ENCODE results near the gene CEP131. TPM values are rescaled to one million over a fixed set of nuclear protein-coding genes. Genes with fewer than 3 reads are reported as not detected.

Gene CEP131
- total and polyA plus RNA-seq, 2 of the 4 experiments (the other 2 are of a cell fraction) = 4.8 to 9.6 TPM

DNA sequence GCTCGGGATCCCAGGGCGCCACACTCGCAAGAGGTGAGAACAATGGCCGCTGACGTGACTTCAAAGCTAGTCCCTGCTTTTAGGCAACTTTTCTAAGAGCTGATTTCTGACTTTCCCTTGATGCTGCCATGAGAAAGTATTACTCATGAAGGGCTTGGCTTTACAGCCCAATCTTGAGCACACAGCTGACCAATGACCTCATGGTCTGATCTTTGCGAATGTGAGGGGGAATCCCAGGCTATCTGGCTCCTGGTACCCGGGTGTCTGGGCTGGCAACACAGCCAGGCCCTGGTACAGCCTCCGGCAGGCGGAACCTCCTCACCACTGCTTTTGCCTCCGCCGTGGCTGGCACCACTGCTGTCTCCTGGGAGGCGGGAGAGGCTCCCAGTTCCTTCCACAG lies 33.9 kb upstream of the CEP131 start:
- Histone ChIP-seq H3K79me1 (ENCODE audit: low read depth in 1 of 2, low read length in 2 of 2) (peaks cover 9 to 20% of the 10 kb centered on the region in 2 experiments; a peak in 3 of 4 replicates), H3K4me2 (ENCODE audit: low read depth, low read length) (no peak overlapping the region), H3K4me3 (ENCODE audit: insufficient read depth, low read depth, low read length) (no peak overlapping the region), H3K9ac (ENCODE audit: low read depth, low read length) (no peak overlapping the region), H2BK15ac (ENCODE audit: low read depth, low read length) (no peak overlapping the region), H3K9me3 (ENCODE audit: control insufficient read depth, insufficient read depth, low read length) (no peaks in the 10 kb centered on the region), H3K27me3 (ENCODE audit: control insufficient read depth, insufficient read depth, low read length) (no peaks in the 10 kb centered on the region), H3K56ac (ENCODE audit: extremely low read depth, insufficient read depth, low read length) (no peak overlapping the region), H3K18ac (ENCODE audit: low read depth, low read length) (no peak overlapping the region), H3K27ac (ENCODE audit: insufficient read depth, low read length) (no peak overlapping the region), H4K8ac (ENCODE audit: low read depth in 2 of 2, low read length in 2 of 2) (no peak overlapping the region), H3K4ac (ENCODE audit: low read depth, low read length) (no peak overlapping the region), H2AK5ac (ENCODE audit: low read depth, low read length) (no peak overlapping the region), H3K23ac (ENCODE audit: low read depth, low read length) (no peak overlapping the region), H2AFZ (replicated peaks; ENCODE audit: low read length, poor library complexity) (no peak overlapping the region), H3K9me1 (ENCODE audit: insufficient read depth, low read length) (peaks cover 7% of the 10 kb centered on the region), H3K4me1 (ENCODE audit: control insufficient read depth, insufficient read depth, low read length) (peaks cover 12% of the 10 kb centered on the region), H4K5ac (ENCODE audit: low read depth, low read length) (no peak overlapping the region), H3K14ac (replicated peaks; ENCODE audit: low read depth, low read length) (no peak overlapping the region), H4K20me1 (ENCODE audit: insufficient read depth, low read length) (peaks cover 22% of the 10 kb centered on the region), H2BK5ac (ENCODE audit: low read depth, low read length, poor library complexity, severe bottlenecking) (no peak overlapping the region), H4K91ac (ENCODE audit: insufficient read depth, low read depth, low read length) (no peak overlapping the region), H2BK120ac (ENCODE audit: low read depth, low read length) (no peak overlapping the region), H2AK9ac (replicated peaks; ENCODE audit: low read depth, low read length, poor library complexity) (no peak overlapping the region), H3K36me3 (ENCODE audit: control insufficient read depth, insufficient read depth, low read length) (peaks cover 41% of the 10 kb centered on the region), H2BK20ac (ENCODE audit: low read depth, low read length) (no peak overlapping the region)
- in situ Hi-C loops (cut with MboI; ENCODE audit: low sequenced_read_pairs) = loop anchor here (5.0 kb wide), 1 partner anchor 226 kb away; no protein-coding TSS in a partner anchor
- ChIA-PET POLR2A (ENCODE audit: unreplicated experiment) (no interaction called here), CTCF (no interaction called here)
- dilution Hi-C loops (cut with HindIII; ENCODE audit: low sequenced_read_pairs, unreplicated experiment) = no loop called here
- no TSS peak for BruUV-seq (replicated peaks)
- 100% methylated on average over 1 of the region's 12 CpGs; no CpG with 5 or more reads in 1 of the 2 experiments for WGBS, 2 experiments (ENCODE audit: extremely low coverage in 2 of 2, insufficient read length in 1 of 2)
- TF ChIP-seq FOS (IDR thresholded peaks at IDR 0.05; ENCODE audit: low read depth, low read length) (no peak), RCOR1 (IDR thresholded peaks at IDR 0.05; ENCODE audit: insufficient replicate concordance, low read length) (no peak), RAD21 (IDR thresholded peaks at IDR 0.05; ENCODE audit: low read length) (no peak), MAZ (IDR thresholded peaks at IDR 0.05; ENCODE audit: borderline replicate concordance, low read depth, low read length) (no peak), MXI1 (IDR thresholded peaks at IDR 0.05; ENCODE audit: borderline replicate concordance, low read depth, low read length) (no peak)
- TF ChIP-seq, protein P1, sequence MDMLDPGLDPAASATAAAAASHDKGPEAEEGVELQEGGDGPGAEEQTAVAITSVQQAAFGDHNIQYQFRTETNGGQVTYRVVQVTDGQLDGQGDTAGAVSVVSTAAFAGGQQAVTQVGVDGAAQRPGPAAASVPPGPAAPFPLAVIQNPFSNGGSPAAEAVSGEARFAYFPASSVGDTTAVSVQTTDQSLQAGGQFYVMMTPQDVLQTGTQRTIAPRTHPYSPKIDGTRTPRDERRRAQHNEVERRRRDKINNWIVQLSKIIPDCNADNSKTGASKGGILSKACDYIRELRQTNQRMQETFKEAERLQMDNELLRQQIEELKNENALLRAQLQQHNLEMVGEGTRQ (IDR thresholded peaks at IDR 0.05; ENCODE audit: low read depth, low read length) = 0 out of 2 replicates have a peak, but pooled peaks have one; percentile 9
- ATAC-seq (ENCODE audit: low read depth) = peak; percentile 31; the same call in 1 of the 2 replicates
- DNase-seq = peak; percentile 79
- intact Hi-C loops (cut with micrococcal nuclease) = no loop called here

Data from IMR-90 (cell line).